HEK293T (cell line): ENCODE data around the gene CADM2.

Experiments
- ELF4 ChIP-seq: fragments of 450-650 bp; IDR thresholded peaks from 2 replicates; pipeline ENCODE4 v1.6.1; 2017; ENCODE audit warnings: antibody characterized with exemption
- HDGF ChIP-seq: fragments of 450-650 bp; IDR thresholded peaks from 2 replicates; pipeline ENCODE4 v1.6.1; 2017; ENCODE audit warnings: antibody characterized with exemption, borderline replicate concordance
- L3MBTL2 ChIP-seq: fragments of 450-650 bp; conservative IDR thresholded peaks from 2 replicates; pipeline ENCODE4 v1.6.1; 2016; ENCODE audit warnings: mild to moderate bottlenecking
- NFRKB ChIP-seq: fragments of 450-650 bp; IDR thresholded peaks from 2 replicates; pipeline ENCODE4 v1.6.1; 2016; ENCODE audit warnings: mild to moderate bottlenecking, moderate library complexity
- SP1 ChIP-seq: fragments of 450-650 bp; IDR thresholded peaks from 2 replicates; pipeline ENCODE4 v1.6.1; 2017

DNA sequence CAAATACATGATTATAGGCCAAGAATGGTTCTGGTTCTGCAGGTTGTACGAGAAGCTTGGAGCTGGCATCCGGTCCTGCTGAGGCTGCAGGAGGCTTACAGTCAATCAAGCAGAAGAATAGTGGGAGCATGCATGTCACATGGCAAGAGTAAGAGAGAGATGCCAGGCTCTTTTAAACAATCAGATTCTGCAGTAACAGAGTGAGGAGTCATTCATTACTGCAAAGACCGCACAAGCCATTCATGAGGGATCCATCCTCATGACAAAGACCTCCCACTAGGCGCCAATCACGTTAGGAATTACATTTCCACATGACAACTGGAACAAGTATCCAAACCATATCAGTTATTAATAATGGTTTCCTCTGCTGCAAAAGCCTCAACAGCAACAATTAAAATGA lies 536.8 kb downstream of the CADM2 start:
- TF ChIP-seq SP1 (no peak), HDGF (no peak), ELF4 (no peak), NFRKB (no peak), L3MBTL2 (no peak)
